GM12872 (cell line): Measurements from ENCODE around the gene ONECUT3.

Experiments
- TF ChIP-seq, protein P1 (sequence below): IDR thresholded peaks from 3 replicates; pipeline ENCODE4 v1.5.1; 2011; ENCODE audit warnings: low read depth, mild to moderate bottlenecking, low read length, moderate library complexity; ENCODE audit not compliant: insufficient read depth

The ONECUT3 gene

DNA sequence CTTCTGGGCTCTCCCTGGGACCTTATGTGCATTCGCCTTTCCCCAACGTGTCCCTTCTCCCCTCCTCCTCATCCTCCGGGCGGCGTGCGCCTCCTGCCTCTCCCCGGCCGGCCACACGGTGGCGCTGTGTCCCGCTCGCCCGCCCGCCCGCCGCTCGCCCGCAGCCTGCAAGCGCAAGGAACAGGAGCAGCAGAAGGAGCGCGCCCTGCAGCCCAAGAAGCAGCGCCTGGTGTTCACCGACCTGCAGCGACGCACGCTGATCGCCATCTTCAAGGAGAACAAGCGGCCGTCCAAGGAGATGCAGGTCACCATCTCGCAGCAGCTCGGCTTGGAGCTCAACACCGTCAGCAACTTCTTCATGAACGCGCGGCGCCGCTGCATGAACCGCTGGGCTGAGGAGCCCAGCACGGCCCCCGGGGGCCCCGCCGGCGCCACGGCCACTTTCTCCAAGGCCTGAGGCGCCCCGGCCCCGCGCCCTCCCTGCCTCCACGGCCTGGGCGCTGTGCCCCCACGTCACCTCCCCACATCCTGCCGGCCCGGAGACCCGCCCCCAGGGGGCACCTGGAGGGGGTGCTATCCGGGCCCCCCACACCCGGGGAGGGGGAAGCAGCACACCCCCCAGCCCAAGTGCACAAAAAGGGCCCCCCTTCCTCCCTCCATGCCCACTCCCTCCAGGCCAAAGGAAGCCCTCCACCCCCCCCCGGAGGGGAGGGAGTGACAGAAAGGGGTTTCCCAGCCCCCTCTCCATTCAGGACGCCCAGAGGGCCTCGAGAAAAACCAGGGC is 21.9 kb downstream of the ONECUT3 start:
- TF ChIP-seq, protein P1, sequence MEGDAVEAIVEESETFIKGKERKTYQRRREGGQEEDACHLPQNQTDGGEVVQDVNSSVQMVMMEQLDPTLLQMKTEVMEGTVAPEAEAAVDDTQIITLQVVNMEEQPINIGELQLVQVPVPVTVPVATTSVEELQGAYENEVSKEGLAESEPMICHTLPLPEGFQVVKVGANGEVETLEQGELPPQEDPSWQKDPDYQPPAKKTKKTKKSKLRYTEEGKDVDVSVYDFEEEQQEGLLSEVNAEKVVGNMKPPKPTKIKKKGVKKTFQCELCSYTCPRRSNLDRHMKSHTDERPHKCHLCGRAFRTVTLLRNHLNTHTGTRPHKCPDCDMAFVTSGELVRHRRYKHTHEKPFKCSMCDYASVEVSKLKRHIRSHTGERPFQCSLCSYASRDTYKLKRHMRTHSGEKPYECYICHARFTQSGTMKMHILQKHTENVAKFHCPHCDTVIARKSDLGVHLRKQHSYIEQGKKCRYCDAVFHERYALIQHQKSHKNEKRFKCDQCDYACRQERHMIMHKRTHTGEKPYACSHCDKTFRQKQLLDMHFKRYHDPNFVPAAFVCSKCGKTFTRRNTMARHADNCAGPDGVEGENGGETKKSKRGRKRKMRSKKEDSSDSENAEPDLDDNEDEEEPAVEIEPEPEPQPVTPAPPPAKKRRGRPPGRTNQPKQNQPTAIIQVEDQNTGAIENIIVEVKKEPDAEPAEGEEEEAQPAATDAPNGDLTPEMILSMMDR: peak; percentile 48; the same call in 2 of the 3 replicates

DNA sequence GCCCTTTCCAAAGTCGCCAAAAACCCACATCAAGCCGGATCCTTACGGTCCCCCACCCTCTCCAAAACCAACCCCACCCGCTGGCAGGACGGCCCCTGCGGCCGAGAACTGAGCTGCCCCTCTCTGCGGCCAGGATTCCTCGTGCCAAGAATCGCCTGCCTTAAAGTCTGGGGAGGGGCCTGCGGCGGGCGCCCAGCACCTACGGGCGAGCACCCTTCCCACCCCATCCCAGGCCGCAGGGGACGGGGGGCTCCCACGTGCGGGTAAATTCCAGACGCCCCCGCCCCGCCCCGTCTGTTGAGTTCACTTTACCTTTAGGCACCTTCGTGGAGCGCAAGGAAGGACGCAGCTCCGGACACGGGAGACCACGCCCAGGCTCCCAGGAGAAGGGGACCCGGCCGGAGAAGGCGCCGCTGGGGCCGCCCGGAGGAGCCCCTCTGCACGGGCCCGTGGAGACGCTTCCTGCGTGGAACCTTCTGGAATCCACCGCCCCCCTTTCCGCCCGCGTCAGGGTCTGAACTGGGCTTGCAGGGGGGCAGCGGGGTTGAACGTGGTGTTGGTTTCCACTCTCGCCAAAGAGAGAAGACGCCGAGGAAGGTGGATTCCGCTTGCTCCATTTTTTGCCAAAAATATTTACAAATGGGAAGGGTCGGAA is 22.8 kb downstream of the ONECUT3 start:
- TF ChIP-seq, protein P1: no peak

DNA sequence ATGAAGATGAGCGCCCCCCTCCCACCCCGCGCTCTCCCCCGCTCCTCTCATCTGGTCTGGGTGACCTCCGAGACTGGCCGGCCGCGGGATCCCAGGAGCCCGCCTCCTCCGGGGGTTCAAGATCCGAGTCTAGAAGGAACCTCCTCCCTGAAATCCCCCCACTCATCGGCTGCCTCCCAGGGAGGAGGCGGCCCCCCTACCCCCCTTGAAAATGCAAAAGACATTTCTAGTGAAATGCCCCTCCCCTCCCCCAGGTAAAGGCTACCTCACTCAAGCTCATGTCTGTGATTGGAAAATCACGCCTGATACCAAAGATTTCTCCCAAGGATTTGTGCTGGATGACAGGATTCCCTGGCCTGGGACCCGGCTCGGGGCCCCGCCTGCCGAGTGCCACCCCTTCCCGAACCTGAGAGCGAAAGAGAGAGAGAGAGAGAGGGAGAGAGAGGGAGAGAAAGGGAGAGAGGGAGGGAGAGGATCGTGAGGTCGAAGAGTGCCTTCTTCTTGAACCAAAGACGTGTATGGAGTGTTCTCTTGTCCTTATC is 23.4 kb downstream of the ONECUT3 start:
- TF ChIP-seq, protein P1: no peak

DNA sequence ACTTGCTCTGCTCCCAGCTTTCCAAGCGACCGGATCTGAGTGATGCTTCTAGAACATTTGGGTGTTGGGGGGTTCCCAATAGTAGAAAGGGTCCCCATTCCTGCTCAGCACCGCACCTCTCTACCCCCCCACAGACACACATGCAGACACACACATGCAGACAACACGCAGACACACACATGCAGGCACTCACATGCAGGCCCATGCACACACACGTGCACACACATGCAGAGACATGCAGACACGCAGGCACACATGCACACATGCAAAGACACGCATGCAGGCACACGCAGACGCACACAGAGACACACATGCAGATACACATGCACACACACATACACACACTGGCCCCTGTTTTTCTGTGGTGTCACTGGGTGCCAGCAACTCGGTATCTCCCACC is 23.8 kb downstream of the ONECUT3 start:
- TF ChIP-seq, protein P1: no peak

DNA sequence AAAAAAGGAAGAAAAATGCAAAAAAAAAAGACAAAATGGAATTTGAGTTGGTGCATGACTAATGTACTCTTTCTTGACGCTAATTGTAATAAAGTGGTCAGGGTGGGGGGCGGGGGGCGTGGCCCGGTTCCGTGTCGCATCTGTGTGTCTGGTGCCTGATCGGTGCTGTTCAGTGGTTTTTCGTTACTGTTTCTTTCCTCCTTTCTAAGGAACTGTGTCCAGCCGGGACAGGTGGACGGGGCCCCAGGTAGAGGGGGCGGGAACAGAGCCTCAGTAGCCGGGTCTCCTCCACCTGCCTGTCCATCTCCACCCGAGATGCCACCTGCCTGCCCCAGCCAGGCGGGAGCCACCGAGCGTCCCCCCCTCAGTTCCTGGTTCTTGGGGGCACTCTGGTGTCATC is 26.3 kb downstream of the ONECUT3 start:
- TF ChIP-seq, protein P1: no peak

DNA sequence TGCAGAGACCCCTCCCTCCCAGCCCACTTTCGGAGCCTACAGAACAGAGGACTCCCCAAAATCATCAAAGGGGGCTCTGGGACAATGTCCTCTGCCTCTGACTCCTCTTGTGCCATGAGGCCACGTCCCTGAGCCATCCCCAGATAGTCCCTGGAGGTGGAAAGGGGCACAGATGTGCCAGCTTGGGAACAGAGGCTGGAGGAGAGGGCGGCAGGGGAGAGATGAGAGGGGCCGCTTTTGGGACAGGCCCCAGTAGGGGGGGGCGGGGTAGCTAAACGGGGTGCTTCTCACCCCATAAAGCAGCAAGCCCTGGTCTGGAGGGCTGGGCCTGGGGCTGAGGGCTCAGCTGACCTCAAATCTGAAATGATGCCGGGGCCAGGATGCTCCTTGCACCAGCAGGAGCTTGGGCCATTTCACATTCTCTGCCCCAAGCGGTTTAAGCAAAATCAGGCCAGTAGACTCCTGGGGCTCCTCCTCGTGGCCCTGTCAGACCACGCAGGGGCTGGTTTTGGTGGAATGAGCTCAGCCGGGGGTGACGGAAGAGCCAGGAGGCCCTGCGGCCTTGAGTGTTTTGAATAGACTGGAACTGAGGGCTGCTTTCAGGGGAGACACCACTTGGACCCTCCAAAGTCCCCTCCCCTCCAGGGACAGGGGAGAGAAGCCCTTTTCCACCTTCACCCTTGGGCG is 27.1 kb downstream of the ONECUT3 start:
- TF ChIP-seq, protein P1: peak; percentile 26; the same call in 1 of the 3 replicates

DNA sequence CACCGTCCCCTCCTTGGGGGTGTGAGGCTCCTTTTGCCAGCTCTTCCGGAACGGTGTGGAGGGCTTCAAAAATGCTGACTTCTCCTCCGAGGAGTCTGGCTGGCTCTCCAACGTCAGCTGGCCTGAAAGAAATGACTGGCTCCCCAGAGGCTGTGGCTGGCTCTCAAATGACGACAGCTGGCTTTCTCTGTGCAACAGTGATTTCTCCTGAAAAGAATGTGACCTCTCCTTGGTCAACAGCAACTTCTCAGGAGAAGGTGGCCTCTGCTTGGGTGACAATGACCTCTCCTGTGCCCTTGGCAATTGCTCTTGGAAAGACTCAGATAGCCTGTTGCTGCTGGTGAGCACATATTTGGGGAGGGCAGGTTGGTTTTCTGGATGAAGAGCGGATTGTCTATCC is 29.2 kb downstream of the ONECUT3 start:
- TF ChIP-seq, protein P1: no peak
